Activated CD8-positive, alpha-beta memory T cell treated with anti-CD3 and anti-CD28 coated beads, Interleukin-2, amount 50 U/mL, for 1 hour (primary cell): Measurements from ENCODE around the gene C14orf93.
A peak's percentile ranks its signal among the peaks of the same experiment; 100 is the strongest.

Experiments
- DNase-seq: peaks from one replicate; pipeline ENCODE4 v3.0.0-alpha.2; 2020; ENCODE audit errors: extremely low read depth

C14orf93 gene

GRCh38 chr14:22994762-22995275 lies 15.1 kb downstream of the C14orf93 start:
- no peak for DNase-seq

GRCh38 chr14:22993517-22993916 lies 16.4 kb downstream of the C14orf93 start:
- DNase-seq: no peak

GRCh38 chr14:22991852-22992251 lies 18.1 kb downstream of the C14orf93 start:
- DNase-seq: no peak

- DNase-seq: no peak
These were observed 22.7 kb downstream of the C14orf93 start for GRCh38 chr14:22987291-22987690.

- DNase-seq: peak; percentile 73
These were observed 23.4 kb downstream of the C14orf93 start for GRCh38 chr14:22986508-22987054.

- DNase-seq: no peak
These were observed 23.9 kb downstream of the C14orf93 start for GRCh38 chr14:22985894-22986507.

GRCh38 chr14:22984959-22985658 lies 24.8 kb downstream of the C14orf93 start:
- no peak for DNase-seq

- DNase-seq: peak; percentile 27
These were observed 27.3 kb downstream of the C14orf93 start, which contains the start of gene AJUBA for GRCh38 chr14:22982477-22983245. Gene AJUBA, minus strand, starts transcription at chr14:22982551. Its CDS starts 285 bp downstream, at chr14:22982266.

- DNase-seq: no peak
These were observed 28.0 kb downstream of the C14orf93 start for GRCh38 chr14:22981876-22982476.

- no peak for DNase-seq
These were observed 28.7 kb downstream of the C14orf93 start for GRCh38 chr14:22981090-22981875.

- DNase-seq: no peak
These were observed 29.3 kb downstream of the C14orf93 start for GRCh38 chr14:22980672-22981089.

GRCh38 chr14:22979748-22980392 lies 30.1 kb downstream of the C14orf93 start:
- DNase-seq: no peak

GRCh38 chr14:22978981-22979671 lies 30.8 kb downstream of the C14orf93 start:
- no peak for DNase-seq

- DNase-seq: no peak
These were observed 31.5 kb downstream of the C14orf93 start for GRCh38 chr14:22978487-22978837.

GRCh38 chr14:22977684-22978486 lies 32.1 kb downstream of the C14orf93 start:
- DNase-seq: no peak

- DNase-seq: no peak
These were observed 32.6 kb downstream of the C14orf93 start for GRCh38 chr14:22977434-22977683.

- DNase-seq: no peak
These were observed 33.1 kb downstream of the C14orf93 start for GRCh38 chr14:22976620-22977433.

- no peak for DNase-seq
These were observed 35.2 kb downstream of the C14orf93 start for GRCh38 chr14:22974530-22975313.
